Heart left ventricle (tissue), 16 donors: ENCODE measurements around the gene ECI1. TPM values are rescaled to one million over a fixed set of nuclear protein-coding genes. Genes with fewer than 3 reads are reported as not detected.
"Not testable (repeated sequence)": the region's sequence is repeated elsewhere in the genome, so short reads cannot be mapped to it uniquely, and the experiment has no call there.

Source experiments
- ATAC-seq, 4 donors: fragments of 200-7000 bp; cut with Tn5 transposase; one replicate each; pipeline ENCODE4 v1.9.1; 2020 to 2022; ENCODE audit warnings: moderate library complexity in 4 of 4, mild to moderate bottlenecking in 3 of 4, moderate number of reproducible peaks in 1 of 4
- DNase-seq, 5 donors: peaks; one replicate each; pipeline ENCODE4 v3.0.0-alpha.2; 2020
- H3K27ac ChIP-seq, 12 donors: fragments of 200-600 bp; sonication (generic) in 4 of 12; one replicate each; pipeline versions ENCODE4 v1.5.0 to v1.8.0; 2016 to 2022; ENCODE audit warnings: mild to moderate bottlenecking in 2 of 12
- H3K27me3 ChIP-seq, 9 donors: fragments of 200-600 bp; sonication (generic) in 2 of 9; one replicate each; pipeline versions ENCODE4 v1.5.1 to v1.8.0; 2016 to 2022; ENCODE audit warnings: mild to moderate bottlenecking in 3 of 9
- H3K36me3 ChIP-seq, 9 donors: fragments of 200-600 bp; sonication (generic) in 2 of 9; one replicate each; pipeline versions ENCODE4 v1.5.0 to v1.8.0; 2018 to 2022; ENCODE audit warnings: mild to moderate bottlenecking in 2 of 9
- H3K4me1 ChIP-seq, 12 donors: fragments of 200-600 bp; sonication (generic) in 4 of 12; one replicate each; pipeline versions ENCODE4 v1.5.0 to v1.8.0; 2016 to 2022; ENCODE audit warnings: mild to moderate bottlenecking in 3 of 12
- H3K4me3 ChIP-seq, 12 donors: fragments of 200-600 bp; sonication (generic) in 4 of 12; one replicate each; pipeline versions ENCODE4 v1.5.0 to v1.8.0; 2017 to 2022; ENCODE audit warnings: mild to moderate bottlenecking in 9 of 12, moderate library complexity in 4 of 12
- H3K9me3 ChIP-seq, 12 donors: fragments of 200-600 bp; sonication (generic) in 4 of 12; one replicate each; pipeline versions ENCODE4 v1.5.0 to v1.8.0; 2016 to 2022; ENCODE audit warnings: mild to moderate bottlenecking in 1 of 12
- CTCF ChIP-seq, 12 donors: fragments of 200-600 bp; sonication (generic) in 4 of 12; IDR thresholded peaks; one replicate each; pipeline versions ENCODE4 v1.5.0 to v1.8.0; 2018 to 2022; ENCODE audit warnings: antibody characterized with exemption in 12 of 12, mild to moderate bottlenecking in 5 of 12
- POLR2A ChIP-seq, 2 donors: fragments of 450-650 bp; IDR thresholded peaks; one replicate each; pipeline ENCODE4 v1.6.1; 2017; ENCODE audit warnings: antibody characterized with exemption in 2 of 2, mild to moderate bottlenecking in 2 of 2, moderate library complexity in 2 of 2
- WGBS, 4 donors: extraction: QIAGEN DNeasy Blood & Tissue Kit in 2 of 4; methylation state at CpG; one replicate each; pipeline versions ENCODE4 v1.1.5 to v1.1.7; 2013 to 2018; 5-methylcytosine and 5-hydroxymethylcytosine counted together
- intact Hi-C, 10 donors: fragments of 100-400 bp; cut with DNase I; formaldehyde crosslinking; loops; one replicate each; pipeline versions ENCODE4 v1.11.1 to v1.14.2; 2022
- polyA plus RNA-seq, 2 donors: library from polyadenylated mRNA; stranded (reverse); fragments of 200-250 nt; gene quantifications; one replicate each; pipeline ENCODE4 v1.2.3, GENCODE V29; 2013
- total RNA-seq, 9 donors: library from RNA; depleted of rRNA in 2 of 9; stranded (reverse); fragments of >200 nt in 2 of 9; fragmentation: NEBNext Ultra II Directional in 3 of 9; extraction: Animal tissue kit (Norgen Biotek cat#: 25700) in 3 of 9; gene quantifications; one replicate each; pipeline versions ENCODE4 v1.1.0 to v1.2.4, GENCODE V29; 2016 to 2023
- donor health status: ischemic (EF 13 %, LVEDD 7.1; RV severe dilation, severe dysfunction).
- donor health status: healthy with polysubstance abuse.
- donor health status: DM: no; HTN: yes; CAD: no.
- donor health status: DM: no; HTN: no; CAD: no.
- donor health status: ischemic (EF 25% LVEDD 6.9; RV normal size, moderate dysfunction).
- donor health status: ischemic (EF 25% LVEDD 5.7; RV mildly dilated, moderate dysfunction).
- donor health status: healthy.
- donor health status: DM: yes; HTN: yes; CAD: no.
- donor health status: ischemic (EF 35%, LVEDD 5.7; RV mildly dilated, moderate dysfunction).
- donor health status: nonischemic (EF 11% LVEDD 7.7; RV severe dilation, severe dysfunction).
- donor health status: DM: yes; HTN: yes; CAD: no.
- donor health status: PGD.
- donor health status: ischemic (EF 29% LVEDD 5.4; RV normal size, mild dysfunction).
- donor health status: nonischemic (EF 23%, LVEDD 6.1; RV moderate dilation, normal function).

The ECI1 gene
- total and polyA plus RNA-seq, 11 donors, result 84.6 to 340 (median 143) TPM

DNA sequence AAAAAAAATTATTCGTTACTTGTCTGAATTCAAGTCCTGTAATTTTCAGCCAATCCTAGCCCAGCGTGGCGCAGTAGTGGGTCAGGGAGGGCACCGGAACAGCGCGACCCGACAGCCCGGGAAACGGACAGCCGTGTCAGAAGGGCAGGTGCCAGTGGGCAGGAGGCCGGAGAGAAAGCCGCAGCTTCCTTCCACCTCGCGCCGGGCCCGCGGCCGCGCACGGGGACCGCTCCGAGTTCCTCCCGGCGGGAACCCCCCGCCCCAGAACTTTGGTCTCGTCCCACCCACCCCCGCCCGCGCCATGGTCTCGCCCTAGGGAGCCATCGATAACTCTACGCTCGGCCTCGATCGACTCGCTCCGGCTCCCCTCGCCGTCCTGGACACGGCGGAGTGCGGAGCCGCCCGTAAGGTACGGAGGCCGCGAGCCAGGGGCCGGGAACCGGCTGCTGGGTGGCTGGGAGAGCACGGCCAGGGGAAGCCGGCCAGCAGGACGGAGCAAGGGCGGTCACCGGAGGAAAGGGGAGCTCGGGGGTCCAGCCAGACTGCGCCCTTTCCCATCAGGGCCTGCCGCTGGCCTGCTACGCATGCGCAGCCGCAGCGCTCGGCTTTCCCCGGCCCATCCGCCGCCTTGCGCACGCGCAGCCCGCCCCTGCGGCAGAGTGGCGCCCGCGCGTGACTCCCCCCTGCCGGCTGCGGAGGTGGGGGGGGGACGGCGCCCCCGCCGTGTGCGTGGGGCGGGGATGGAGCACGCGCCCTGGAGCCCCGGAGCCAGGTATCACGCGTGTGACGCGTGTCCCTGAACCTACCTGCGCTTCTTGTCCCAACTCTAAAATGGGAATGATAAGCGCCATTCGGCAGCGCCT lies 46.1 kb downstream of the ECI1 start, which contains the start of gene MLST8:
TSS of gene MLST8 (plus strand) at position 351 of the 863 bp plus-strand sequence. CDS start 632 bp downstream, outside the sequence.
- WGBS, 4 donors, result 0 to 1% (median 1%) methylated on average over 58 to 93 of the region's 93 CpGs
- ATAC-seq, result peak; percentile 53 to 84 (median 82)
- TF ChIP-seq POLR2A (IDR thresholded peaks at IDR 0.05), result peak; percentile 49 to 73
- peak in 6 of 12 donors; percentile 13 to 43 (median 28) for TF ChIP-seq CTCF (IDR thresholded peaks at IDR 0.05)
- Histone ChIP-seq H3K36me3 (peaks cover 0 to 37% (median 32%) of the 10 kb centered on the region in 9 donors), H3K9me3 (no peaks in the 10 kb centered on the region), H3K27ac (peak within 1 kb of the TSS; percentile 95 to 100 (median 99)), H3K4me3 (peak within 1 kb of the TSS; percentile 66 to 96 (median 80)), H3K27me3 (no peaks in the 10 kb centered on the region), H3K4me1 (peaks cover 3 to 27% (median 15%) of the 10 kb centered on the region in 12 donors)
- intact Hi-C loops, result loop anchor here in 2 of 10 donors (2.0 to 5.0 kb wide), 3 partner anchors 47 to 51 kb away; partner anchors contain the start of genes TRAF7 (in 2 of the 2) and ECI1 (in 1 of the 2)
- peak; percentile 85 to 96 (median 89) for DNase-seq

- no peaks in the 10 kb centered on the region for H3K27me3 ChIP-seq
- ATAC-seq (no peak), DNase-seq (no peak)
- peaks cover 3 to 26% (median 15%) of the 10 kb centered on the region in 12 donors for H3K4me1 ChIP-seq
- peak overlapping the region; percentile 66 to 96 (median 80) for H3K4me3 ChIP-seq
- intact Hi-C loops, result loop anchor here in 5 of 10 donors (2.0 to 5.0 kb wide), 4 partner anchors 42 to 50 kb away; partner anchors contain the start of genes TRAF7 (in 4 of the 5) and ECI1 (in 1 of the 5)
- TF ChIP-seq POLR2A (IDR thresholded peaks at IDR 0.05) (no peak), CTCF (IDR thresholded peaks at IDR 0.05) (no peak)
- peaks cover 0 to 31% (median 26%) of the 10 kb centered on the region in 9 donors for H3K36me3 ChIP-seq
- H3K27ac ChIP-seq, result peak overlapping the region; percentile 95 to 100 (median 99)
- WGBS, 4 donors, result 79 to 85% (median 80%) methylated on average over 13 of the region's 13 CpGs
- H3K9me3 ChIP-seq, result no peaks in the 10 kb centered on the region
These were observed 46.8 kb downstream of the ECI1 start for GRCh38 chr16:2204416-2205103.

DNA sequence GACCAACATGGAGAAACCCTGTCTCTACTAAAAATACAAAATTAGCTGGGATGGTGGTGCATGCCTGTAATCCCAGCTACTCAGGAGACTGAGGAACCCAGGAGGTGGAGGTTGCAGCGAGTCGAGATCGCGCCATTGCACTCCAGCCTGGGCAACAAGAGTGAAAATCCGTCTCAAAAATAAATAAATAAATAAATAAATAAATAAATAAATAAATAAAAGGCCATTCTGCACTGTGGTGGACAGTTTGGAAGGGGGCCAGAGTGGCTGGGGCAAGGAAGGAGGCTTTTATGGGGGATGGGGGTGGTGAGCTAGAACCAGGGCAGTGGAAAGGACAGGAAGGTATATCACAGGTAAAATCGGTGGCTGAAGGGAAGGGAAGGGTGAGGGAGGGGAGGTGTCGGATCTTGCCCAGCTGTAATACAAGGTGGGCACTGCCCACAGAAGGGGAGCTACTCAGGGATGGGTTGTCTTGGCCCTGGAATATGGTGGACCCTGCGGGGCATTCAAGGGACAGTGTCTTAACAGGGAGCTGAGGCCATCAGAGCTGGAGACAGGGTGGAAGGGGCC lies 48.2 kb downstream of the ECI1 start:
- not testable (repeated sequence) for DNase-seq, H3K9me3 ChIP-seq, H3K27ac ChIP-seq, H3K27me3 ChIP-seq, H3K4me3 ChIP-seq, ATAC-seq
- WGBS, 4 donors, result 92 to 94% (median 93%) methylated on average over 8 of the region's 8 CpGs
- peaks cover 3 to 22% (median 15%) of the 10 kb centered on the region in 12 donors for H3K4me1 ChIP-seq
- H3K36me3 ChIP-seq, result peaks cover 0 to 17% (median 12%) of the 10 kb centered on the region in 9 donors
- intact Hi-C loops, result loop anchor here in 3 of 10 donors (5.0 kb wide), 2 partner anchors 41 to 46 kb away; partner anchors contain the start of gene TRAF7 (in 2 of the 3)

DNA sequence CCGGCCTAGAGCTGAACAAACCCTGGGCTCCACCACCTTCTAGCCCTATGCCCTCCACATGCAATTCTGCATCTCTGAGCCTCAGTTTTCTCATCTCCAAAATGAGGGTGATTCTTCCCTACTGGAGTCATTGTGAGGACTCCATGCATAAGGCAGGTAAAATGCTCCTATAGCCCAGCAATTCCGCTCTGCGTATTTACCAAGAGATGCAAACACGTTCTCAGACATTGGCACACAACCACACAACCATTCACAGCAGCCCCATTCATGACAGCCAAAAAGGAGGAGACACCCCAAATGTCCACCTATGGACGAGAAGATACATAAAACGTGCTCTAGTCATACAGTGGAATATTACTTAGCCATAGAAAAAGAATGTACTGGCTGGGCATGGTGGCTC lies 51.1 kb downstream of the ECI1 start:
- intact Hi-C loops, result loop anchor here in 3 of 10 donors (5.0 kb wide), 2 partner anchors 38 to 43 kb away; partner anchors contain the start of gene TRAF7 (in 2 of the 3)
- Histone ChIP-seq H3K36me3 (no peaks in the 10 kb centered on the region), H3K9me3 (no peaks in the 10 kb centered on the region), H3K27me3 (peaks cover 4 to 30% (median 16%) of the 10 kb centered on the region in 9 donors), H3K4me3 (no peak overlapping the region), H3K4me1 (peaks cover 0 to 20% (median 11%) of the 10 kb centered on the region in 12 donors), H3K27ac (no peak overlapping the region)
- no peak for TF ChIP-seq POLR2A (IDR thresholded peaks at IDR 0.05)
- TF ChIP-seq CTCF (IDR thresholded peaks at IDR 0.05), result no peak
- ATAC-seq, result no peak
- no peak for DNase-seq
- 87 to 91% (median 87%) methylated on average over 6 of the region's 6 CpGs for WGBS, 4 donors
